Activated gamma-delta T cell (primary cell): ENCODE measurements around the gene NCOA7.
"Not testable (repeated sequence)": the region's sequence is repeated elsewhere in the genome, so short reads cannot be mapped to it uniquely, and the experiment has no call there.

Experiments
- DNase-seq: peaks from one replicate; lab custom pipeline; 2025; lab: John Stamatoyannopoulos, UW

Gene NCOA7

DNA sequence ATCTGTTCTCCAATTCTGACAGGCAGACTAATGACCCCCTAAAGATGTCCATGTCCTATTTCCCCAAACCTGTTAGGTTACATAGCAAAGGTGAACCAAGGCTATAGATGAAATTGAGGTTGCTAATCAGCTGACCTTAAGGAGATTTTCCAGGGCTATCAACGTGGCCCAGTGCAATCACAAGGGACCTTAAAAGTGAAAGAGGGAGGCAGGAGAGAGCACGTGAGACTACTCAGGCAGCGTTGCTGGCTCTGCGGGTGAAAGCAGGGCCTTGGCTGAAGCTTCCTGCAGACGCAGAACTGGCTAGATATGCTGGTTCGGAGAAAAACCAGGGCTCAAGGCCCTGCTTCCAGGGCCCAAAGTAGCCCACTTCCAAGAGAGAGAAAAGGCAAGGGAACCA lies 78.7 kb downstream of the NCOA7 start:
- DNase-seq, result no peak

DNA sequence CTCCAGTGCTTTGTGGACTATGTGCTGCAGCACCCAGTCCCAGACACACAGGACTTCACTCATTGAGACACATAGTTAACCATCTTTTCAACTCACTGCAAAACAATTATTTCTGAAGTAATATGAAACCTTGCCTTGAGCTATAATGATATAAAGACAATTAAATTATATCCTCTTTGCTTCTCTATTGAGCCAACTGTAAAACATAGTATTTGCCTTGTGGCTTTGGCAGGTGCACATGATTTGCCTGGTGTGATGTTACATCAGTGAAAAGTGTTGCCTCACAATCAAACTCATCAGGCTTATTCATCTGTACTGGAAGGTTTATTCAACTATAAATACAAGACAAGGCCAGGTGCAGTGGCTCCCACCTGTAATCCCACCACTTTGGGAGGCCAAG lies 80.6 kb downstream of the NCOA7 start:
- no peak for DNase-seq

DNA sequence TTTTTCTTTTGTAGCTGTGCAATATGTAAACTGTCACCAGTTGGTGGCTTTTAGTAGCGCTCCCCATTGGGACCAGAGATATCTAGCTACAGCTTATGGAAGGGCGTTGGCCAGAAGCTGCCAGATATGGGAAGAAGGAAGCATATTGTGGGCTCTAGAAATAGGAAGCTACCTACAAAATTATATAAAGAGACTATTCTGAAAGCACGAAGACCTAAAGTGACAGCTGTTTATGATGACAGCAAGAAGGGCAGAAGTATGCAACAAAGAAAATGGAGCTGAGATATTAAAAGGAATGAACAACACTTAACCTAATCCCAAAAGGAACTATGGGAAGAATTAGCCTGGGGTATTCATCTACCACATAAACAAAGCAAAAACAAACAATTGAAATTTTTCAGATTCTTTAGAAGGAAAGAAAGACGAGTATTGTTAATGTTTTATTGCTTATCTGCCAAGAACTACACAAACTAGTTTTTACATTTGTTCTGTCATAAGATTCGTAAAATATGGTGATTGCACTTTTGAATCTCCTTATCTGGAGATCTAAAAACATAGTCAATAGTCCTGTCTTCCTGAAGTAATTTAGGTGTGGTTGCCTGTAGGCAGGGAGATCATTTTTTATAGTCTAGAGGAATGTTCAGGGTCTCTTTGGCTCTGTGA lies 81.6 kb downstream of the NCOA7 start:
- no peak for DNase-seq

DNA sequence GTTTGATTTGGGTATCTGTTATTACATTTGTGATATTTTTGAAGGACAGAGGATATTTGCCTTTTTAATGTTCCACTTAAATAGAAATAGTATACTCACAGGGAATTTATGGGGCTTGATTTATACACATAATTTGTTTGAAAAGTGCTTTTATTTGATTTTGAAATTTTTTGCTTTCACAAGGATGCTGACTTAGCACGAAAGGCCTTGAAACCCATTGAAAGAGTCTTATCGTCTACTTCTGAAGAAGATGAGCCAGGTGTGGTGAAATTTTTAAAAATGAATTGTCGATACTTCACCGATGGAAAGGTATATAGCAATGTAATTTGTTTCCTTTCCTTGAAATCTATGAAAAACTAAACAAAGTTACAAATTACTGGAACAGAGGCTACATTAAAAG lies 91.5 kb downstream of the NCOA7 start:
- DNase-seq, result no peak

GRCh38 chr6:125884634-125885371 lies 94.0 kb downstream of the NCOA7 start:
- no peak for DNase-seq

- DNase-seq, result no peak
Measured at GRCh38 chr6:125886021-125886420, 95.3 kb downstream of the NCOA7 start.

- no peak for DNase-seq
Measured at GRCh38 chr6:125886914-125887313, 96.2 kb downstream of the NCOA7 start.

DNA sequence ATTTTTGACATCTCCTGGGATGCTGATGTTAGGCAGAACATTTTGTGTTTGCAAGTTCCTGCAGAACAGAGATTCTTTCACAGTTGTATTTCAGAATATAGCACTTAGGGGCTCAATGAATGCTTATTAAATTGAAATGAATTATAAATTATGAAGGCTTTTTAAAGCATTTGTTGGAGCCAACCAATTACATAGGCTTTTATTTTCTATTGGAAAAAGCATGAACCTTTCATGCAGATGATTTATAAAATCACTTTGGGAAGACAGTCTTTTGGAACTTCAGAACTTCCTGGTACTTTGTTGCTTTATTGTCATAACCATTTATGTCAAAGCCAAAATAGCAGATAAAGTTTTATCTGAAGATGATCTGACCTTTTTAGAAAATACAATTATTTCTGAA lies 96.6 kb downstream of the NCOA7 start:
- no peak for DNase-seq

GRCh38 chr6:125888989-125889656 lies 98.4 kb downstream of the NCOA7 start:
- DNase-seq, result no peak

DNA sequence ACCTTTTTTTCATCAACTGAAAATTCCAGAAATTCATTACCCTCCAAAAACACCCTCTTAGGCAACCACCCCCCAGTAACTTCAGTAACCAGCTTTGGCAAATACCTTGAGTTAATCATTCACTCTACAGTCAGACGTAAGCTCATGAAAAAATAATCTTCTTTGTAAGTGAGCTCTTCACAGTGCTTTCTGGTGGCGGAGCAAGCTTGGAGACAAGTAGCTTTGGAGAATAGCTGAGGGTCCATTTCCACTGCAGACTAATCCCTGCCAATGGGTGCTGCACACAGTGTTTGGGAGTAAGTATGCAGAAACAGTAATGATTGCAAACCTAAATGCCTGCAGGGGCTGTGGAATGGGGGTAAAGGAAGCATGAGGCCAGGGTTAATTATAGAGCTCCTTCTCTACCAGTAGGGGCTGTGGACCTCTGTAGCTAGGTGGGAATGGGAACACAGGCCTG lies 109.0 kb downstream of the NCOA7 start:
- no peak for DNase-seq

DNA sequence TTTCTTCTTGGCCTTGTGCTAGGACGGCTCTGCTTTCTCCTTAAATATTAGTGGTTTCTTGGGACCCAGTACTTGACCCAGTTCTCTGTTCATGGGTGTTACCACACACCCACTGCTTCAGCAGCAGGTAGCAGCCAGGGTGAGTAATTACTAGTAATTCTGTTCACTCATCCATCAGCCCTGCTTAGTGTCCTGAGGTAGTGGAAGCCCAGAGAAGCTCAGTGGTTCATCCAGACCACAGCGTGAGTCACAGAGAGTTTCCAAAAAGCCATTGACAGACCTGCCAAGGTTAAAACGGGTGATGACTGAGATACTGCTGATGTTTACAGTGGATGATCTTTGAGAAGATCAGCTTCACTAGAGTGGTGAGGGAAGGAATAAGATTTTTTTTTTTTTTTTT lies 114.1 kb downstream of the NCOA7 start:
- DNase-seq, result no peak

DNA sequence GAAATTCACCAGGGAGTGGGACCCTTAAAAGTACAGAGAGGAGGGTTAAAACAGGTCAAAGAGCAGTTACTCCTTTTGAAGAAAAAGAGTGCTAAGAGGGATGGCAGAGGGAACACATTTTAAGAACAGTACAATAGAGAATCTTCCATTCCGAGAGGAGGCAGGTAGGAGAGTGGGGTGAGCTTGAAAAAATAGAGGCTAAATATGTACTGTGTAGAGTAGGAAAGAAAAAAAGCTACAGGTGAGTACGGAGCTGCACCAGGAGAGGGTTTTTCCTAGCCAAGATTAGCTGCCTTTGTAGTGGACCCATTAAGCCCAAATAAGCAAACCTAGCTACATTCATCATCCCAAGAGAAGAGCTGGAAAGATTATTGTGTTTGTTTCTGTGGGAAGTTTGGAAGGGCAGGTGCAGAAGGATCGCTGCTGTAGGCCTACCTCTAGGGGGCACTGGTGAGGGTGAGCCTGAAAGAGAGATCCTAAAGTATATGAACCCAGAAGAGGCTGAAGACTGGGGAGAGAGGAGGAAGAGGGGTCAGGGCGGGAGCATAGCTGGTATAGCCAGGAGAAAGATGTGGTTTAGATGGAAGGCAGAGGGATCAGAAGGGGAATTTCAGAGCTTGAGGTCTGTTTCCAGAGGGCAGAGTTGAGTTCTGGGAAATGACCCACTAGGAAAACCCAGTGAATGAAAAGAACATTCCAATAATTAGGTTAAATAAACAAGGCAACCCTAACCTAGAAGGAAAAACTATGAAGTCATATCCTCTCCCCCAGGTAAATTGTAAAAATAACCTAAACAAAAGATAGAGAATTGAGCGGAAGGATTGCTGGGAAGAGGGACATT lies 115.6 kb downstream of the NCOA7 start:
- no peak for DNase-seq

GRCh38 chr6:125910527-125910926 lies 119.8 kb downstream of the NCOA7 start:
- no peak for DNase-seq

- not testable (repeated sequence) for DNase-seq
Measured at GRCh38 chr6:125911051-125911451, 120.3 kb downstream of the NCOA7 start.

DNA sequence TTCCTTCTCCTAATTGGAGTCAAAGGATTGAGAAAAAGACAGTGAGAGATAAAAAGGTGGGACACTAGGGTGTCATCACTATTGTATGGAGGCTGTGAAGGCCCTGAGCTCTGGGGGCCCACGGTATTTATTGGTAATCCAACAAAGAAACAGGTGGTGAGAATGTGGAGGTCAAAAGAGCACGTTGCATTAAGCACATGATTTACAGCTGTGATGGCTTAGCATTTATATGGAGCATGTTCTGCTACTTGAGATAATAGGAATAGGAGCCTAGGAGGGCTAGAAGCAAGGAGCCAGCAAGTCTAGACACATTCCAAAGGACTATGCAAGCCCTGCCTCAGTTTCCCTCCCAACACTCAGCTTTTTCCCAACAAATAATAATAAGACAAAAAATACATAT lies 121.7 kb downstream of the NCOA7 start:
- not testable (repeated sequence) for DNase-seq

GRCh38 chr6:125913145-125913544 lies 122.4 kb downstream of the NCOA7 start:
- no peak for DNase-seq

- no peak for DNase-seq
Measured at GRCh38 chr6:125913864-125914351, 123.1 kb downstream of the NCOA7 start.

- no peak for DNase-seq
Measured at GRCh38 chr6:125918230-125918629, 127.5 kb downstream of the NCOA7 start.

- no peak for DNase-seq
Measured at GRCh38 chr6:125918681-125919566, 128.2 kb downstream of the NCOA7 start.

DNA sequence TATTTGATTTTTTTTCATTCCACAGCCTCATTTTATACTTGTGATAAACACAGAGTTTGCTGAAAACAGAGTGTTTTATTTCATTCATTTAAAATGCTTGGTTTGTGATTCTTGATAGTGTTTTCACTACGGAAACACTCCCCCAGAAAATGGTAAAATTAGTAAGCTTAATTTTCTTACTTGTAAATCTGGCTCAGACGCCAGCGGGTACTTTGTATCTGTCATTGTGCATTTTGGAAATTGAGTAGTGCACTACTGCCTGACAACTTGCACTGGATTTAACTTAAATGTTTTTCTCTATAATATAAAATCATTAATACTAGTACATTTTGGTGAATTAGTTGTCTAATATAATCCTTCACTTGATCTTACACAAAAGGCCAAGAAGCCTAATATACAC lies 128.9 kb downstream of the NCOA7 start:
- DNase-seq, result no peak

- no peak for DNase-seq
Measured at GRCh38 chr6:125922322-125922860, 131.6 kb downstream of the NCOA7 start.
